Gastroesophageal sphincter (tissue), 4 donors: ENCODE measurements around the gene OSGEP. TPM values are rescaled to one million over a fixed set of nuclear protein-coding genes. Genes with fewer than 3 reads are reported as not detected.

Experiments
- ATAC-seq: fragments of 150-250 bp; one replicate; pipeline ENCODE4 v1.9.1; 2016; ENCODE audit warnings: mild to moderate bottlenecking, moderate library complexity
- H3K27ac ChIP-seq, 4 donors: fragments of 200-600 bp; sonication (generic) in 3 of 4; 1 replicate in 3 of 4; 2 replicates in 1 of 4; pipeline ENCODE4 v1.5.1; 2016 to 2019
- H3K27me3 ChIP-seq: fragments of 200-600 bp; sonication (generic); one replicate; pipeline ENCODE4 v1.5.1; 2019
- H3K36me3 ChIP-seq, 2 donors: fragments of 200-600 bp; sonication (generic); one replicate each; pipeline ENCODE4 v1.5.1; 2019; ENCODE audit warnings: control low read depth in 1 of 2
- H3K4me1 ChIP-seq, 3 donors: fragments of 200-600 bp; sonication (generic); 1 replicate in 2 of 3; 2 replicates in 1 of 3; pipeline ENCODE4 v1.5.1; 2016 to 2019; ENCODE audit warnings: control low read depth in 2 of 3
- H3K4me3 ChIP-seq, 2 donors: fragments of 200-600 bp; sonication (generic); one replicate each; pipeline ENCODE4 v1.5.1; 2019; ENCODE audit warnings: mild to moderate bottlenecking in 1 of 2, moderate library complexity in 1 of 2
- H3K9me3 ChIP-seq, 3 donors: fragments of 200-600 bp; sonication (generic); one replicate each; pipeline ENCODE4 v1.5.1; 2017 to 2019; ENCODE audit warnings: control low read depth in 2 of 3
- CTCF ChIP-seq, 4 experiments: fragments of 200-600 bp in 2 of 4; fragments of 450-650 bp in 2 of 4; sonication (generic) in 1 of 4; IDR thresholded peaks; one replicate each; pipeline ENCODE4 v1.5.1; 2017 to 2019; ENCODE audit warnings: antibody characterized with exemption in 4 of 4, mild to moderate bottlenecking in 2 of 4, moderate library complexity in 2 of 4
- EP300 ChIP-seq: sonication (generic); formaldehyde crosslinking; IDR thresholded peaks from one replicate; pipeline ENCODE4 v1.6.1; 2017; ENCODE audit warnings: antibody characterized with exemption, mild to moderate bottlenecking
- POLR2A ChIP-seq, 2 donors: fragments of 450-650 bp; IDR thresholded peaks; one replicate each; pipeline ENCODE4 v1.6.1; 2017; ENCODE audit warnings: antibody characterized with exemption in 2 of 2, mild to moderate bottlenecking in 2 of 2, moderate library complexity in 1 of 2
- POLR2AphosphoS5 ChIP-seq: sonication (generic); formaldehyde crosslinking; IDR thresholded peaks from one replicate; pipeline ENCODE4 v1.6.1; 2017; ENCODE audit warnings: antibody characterized with exemption
- WGBS, 2 donors: methylation state at CpG; one replicate each; pipeline ENCODE4 v1.1.5; 2018; ENCODE audit warnings: low coverage in 1 of 2; 5-methylcytosine and 5-hydroxymethylcytosine counted together
- total RNA-seq, 4 donors: library from RNA; depleted of rRNA; stranded (reverse); fragments of >200 nt; gene quantifications; one replicate each; pipeline ENCODE4 v1.1.0, GENCODE V29; 2016

The OSGEP gene
- total RNA-seq: 10 to 100 TPM; 28.2 to 44.4 (median 34.4) TPM

- peaks cover 2 to 66% of the 10 kb centered on the region in 2 donors for H3K36me3 ChIP-seq
- H3K27me3 ChIP-seq: no peaks in the 10 kb centered on the region
- H3K4me1 ChIP-seq: peaks cover 9 to 58% (median 18%) of the 10 kb centered on the region in 3 donors
- 0 to 1% methylated on average over 3 to 15 of the region's 56 CpGs for WGBS, 2 donors
- TF ChIP-seq EP300: no peak
- TF ChIP-seq POLR2A (IDR thresholded peaks at IDR 0.05): peak; percentile 76 to 79
- TF ChIP-seq CTCF (IDR thresholded peaks at IDR 0.05): peak in 1 of 4 experiments; percentile 2
- TF ChIP-seq POLR2AphosphoS5: peak; percentile 87
- H3K9me3 ChIP-seq: no peaks in the 10 kb centered on the region
- H3K27ac ChIP-seq: peak within 1 kb of the TSS; percentile 81 to 97 (median 94)
- ATAC-seq: peak; percentile 95
- H3K4me3 ChIP-seq: peak within 1 kb of the TSS; percentile 72 to 83
Observed at GRCh38 chr14:20454516-20455354, at the start of gene OSGEP, which contains the start of gene APEX1. OSGEP (minus strand) TSS chr14:20454812; CDS start chr14:20454683, 129 bp downstream. APEX1 (plus strand) TSS chr14:20455226; CDS start chr14:20455646, 420 bp downstream.

GRCh38 chr14:20503898-20504297 lies 49.3 kb upstream of the OSGEP start:
- Histone ChIP-seq H3K36me3 (no peaks in the 10 kb centered on the region), H3K9me3 (no peaks in the 10 kb centered on the region), H3K27ac (no peak overlapping the region), H3K4me1 (no peaks in the 10 kb centered on the region), H3K27me3 (no peaks in the 10 kb centered on the region), H3K4me3 (no peak overlapping the region)
- no peak for ATAC-seq
- WGBS, 2 donors: 35 to 59% methylated on average over 3 to 6 of the region's 6 CpGs
- TF ChIP-seq POLR2A (IDR thresholded peaks at IDR 0.05) (no peak), EP300 (no peak), CTCF (IDR thresholded peaks at IDR 0.05) (no peak), POLR2AphosphoS5 (no peak)

- TF ChIP-seq POLR2AphosphoS5: no peak
- no peak for TF ChIP-seq POLR2A (IDR thresholded peaks at IDR 0.05)
- TF ChIP-seq EP300: no peak
- no peak for TF ChIP-seq CTCF (IDR thresholded peaks at IDR 0.05)
- Histone ChIP-seq H3K27ac (no peak overlapping the region), H3K36me3 (no peaks in the 10 kb centered on the region), H3K4me1 (no peaks in the 10 kb centered on the region), H3K4me3 (no peak overlapping the region), H3K27me3 (no peaks in the 10 kb centered on the region), H3K9me3 (no peaks in the 10 kb centered on the region)
- ATAC-seq: no peak
- WGBS, 2 donors: 90% methylated on average over 2 of the region's 2 CpGs; no CpG with 5 or more reads in 1 of the 2 donors
Observed at GRCh38 chr14:20501346-20501745, 46.7 kb upstream of the OSGEP start.

GRCh38 chr14:20499881-20500280 lies 45.3 kb upstream of the OSGEP start:
- 81 to 86% methylated on average over 5 of the region's 5 CpGs for WGBS, 2 donors

More at GRCh38 chr14:20499881-20500280, 45.3 kb upstream of the OSGEP start:
- Histone ChIP-seq H3K9me3 (no peaks in the 10 kb centered on the region), H3K27me3 (no peaks in the 10 kb centered on the region), H3K36me3 (no peaks in the 10 kb centered on the region), H3K4me1 (no peaks in the 10 kb centered on the region), H3K27ac (no peak overlapping the region), H3K4me3 (no peak overlapping the region)
- TF ChIP-seq EP300 (no peak), CTCF (IDR thresholded peaks at IDR 0.05) (no peak), POLR2A (IDR thresholded peaks at IDR 0.05) (no peak), POLR2AphosphoS5 (no peak)
- ATAC-seq: no peak
